Chondrocyte (in vitro differentiated cells): Measurements from ENCODE around the gene TDRD9. TPM values are rescaled to one million over a fixed set of nuclear protein-coding genes. Genes with fewer than 3 reads are reported as not detected.

Source experiments
- DNase-seq: peaks from one replicate; pipeline ENCODE4 v3.0.0; 2021; ENCODE audit warnings: mixed read lengths, low spot score
- H3K27ac Mint-ChIP-seq: one replicate; pipeline ENCODE4 v1.8.0; 2021; ENCODE audit warnings: mild to moderate bottlenecking, moderate library complexity, mixed read lengths; ENCODE audit not compliant: unreplicated experiment
- H3K27me3 Mint-ChIP-seq: 2 replicates; pipeline ENCODE4 v1.8.0; 2021; ENCODE audit warnings: low read depth, mixed read lengths
- H3K36me3 Mint-ChIP-seq: 2 replicates; pipeline ENCODE4 v1.8.0; 2021; ENCODE audit warnings: low read depth, mixed read lengths
- H3K4me1 Mint-ChIP-seq: 2 replicates; pipeline ENCODE4 v1.8.0; 2021; ENCODE audit warnings: low read depth, mild to moderate bottlenecking, mixed read lengths
- H3K4me3 Mint-ChIP-seq: one replicate; pipeline ENCODE4 v1.8.0; 2021; ENCODE audit warnings: mild to moderate bottlenecking, moderate library complexity, mixed read lengths; ENCODE audit not compliant: unreplicated experiment
- H3K9me3 Mint-ChIP-seq: 2 replicates; pipeline ENCODE4 v1.8.0; 2021; ENCODE audit warnings: low read depth, mixed read lengths
- CTCF ChIP-seq: fragments of 200-600 bp; sonication (generic); IDR thresholded peaks from 2 replicates; pipeline ENCODE4 v1.5.0; 2021; ENCODE audit warnings: antibody characterized with exemption, mild to moderate bottlenecking, moderate library complexity
- total RNA-seq: library from RNA; stranded (reverse); gene quantifications from 3 replicates; pipeline ENCODE4 v1.2.1, GENCODE V29; 2021

The TDRD9 gene
- total RNA-seq, 1 donor from 2014 or later: not detected

GRCh38 chr14:104047761-104048160 lies 119.5 kb downstream of the TDRD9 start:
- H3K27ac Mint-ChIP-seq: no peak overlapping the region
- peaks cover 4% of the 10 kb centered on the region for H3K9me3 Mint-ChIP-seq
- H3K36me3 Mint-ChIP-seq: peaks cover 2% of the 10 kb centered on the region
- peaks cover 18% of the 10 kb centered on the region for H3K27me3 Mint-ChIP-seq
- peaks cover 23% of the 10 kb centered on the region for H3K4me1 Mint-ChIP-seq
- no peak overlapping the region for H3K4me3 Mint-ChIP-seq
- no peak for DNase-seq
- TF ChIP-seq CTCF: no peak

GRCh38 chr14:104048758-104049507 lies 120.7 kb downstream of the TDRD9 start:
- Mint-ChIP-seq H3K4me3 (no peak overlapping the region), H3K4me1 (peaks cover 23% of the 10 kb centered on the region), H3K27ac (peak overlapping the region; percentile 87), H3K27me3 (peaks cover 25% of the 10 kb centered on the region), H3K9me3 (peaks cover 4% of the 10 kb centered on the region), H3K36me3 (peaks cover 2% of the 10 kb centered on the region)
- DNase-seq: no peak
- no peak for TF ChIP-seq CTCF

GRCh38 chr14:104049576-104050240 lies 121.5 kb downstream of the TDRD9 start:
- H3K27me3 Mint-ChIP-seq: peaks cover 27% of the 10 kb centered on the region
- peaks cover 23% of the 10 kb centered on the region for H3K4me1 Mint-ChIP-seq
- peak overlapping the region; percentile 71 for H3K27ac Mint-ChIP-seq
- H3K4me3 Mint-ChIP-seq: no peak overlapping the region
- TF ChIP-seq CTCF: no peak
- peaks cover 2% of the 10 kb centered on the region for H3K36me3 Mint-ChIP-seq
- no peak for DNase-seq
- peaks cover 4% of the 10 kb centered on the region for H3K9me3 Mint-ChIP-seq

- DNase-seq: no peak
- Mint-ChIP-seq H3K4me1 (peaks cover 23% of the 10 kb centered on the region), H3K9me3 (peaks cover 4% of the 10 kb centered on the region), H3K36me3 (peaks cover 2% of the 10 kb centered on the region), H3K4me3 (no peak overlapping the region), H3K27ac (no peak overlapping the region), H3K27me3 (peaks cover 35% of the 10 kb centered on the region)
- no peak for TF ChIP-seq CTCF
Observed at GRCh38 chr14:104051092-104051813, 123.0 kb downstream of the TDRD9 start.

DNA sequence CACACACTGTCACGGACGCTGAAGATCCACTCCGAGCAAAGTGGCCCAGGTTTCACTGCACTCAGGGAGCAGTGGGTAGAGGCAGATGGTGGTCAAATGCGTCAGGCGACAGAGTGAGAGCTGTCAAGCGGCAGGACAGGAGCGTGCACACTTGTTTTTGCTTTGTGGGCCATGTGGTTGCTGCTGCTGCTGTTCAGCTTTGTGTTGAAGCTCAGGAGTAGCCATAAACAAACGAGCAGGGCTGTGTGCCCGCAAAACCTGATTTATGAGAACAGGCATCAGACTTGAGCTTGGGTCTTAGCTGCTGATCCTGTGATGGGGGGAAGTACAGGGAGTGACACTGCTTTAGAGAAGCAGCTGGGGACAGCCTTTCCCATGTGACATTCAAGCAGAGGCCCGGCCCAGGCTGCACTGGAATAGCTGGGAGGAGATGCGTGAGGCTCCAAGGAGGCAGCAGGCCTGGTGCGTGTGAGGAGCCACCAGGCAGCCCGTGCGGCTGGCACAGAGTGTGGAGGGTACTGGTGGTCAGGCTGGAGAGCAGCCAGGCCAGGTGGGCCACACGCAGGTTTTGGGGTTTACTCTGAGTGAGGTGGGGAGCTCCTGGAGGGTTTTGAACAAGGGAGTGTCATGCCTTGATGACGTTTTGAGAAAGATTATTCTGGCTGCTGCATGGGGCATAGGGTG lies 126.1 kb downstream of the TDRD9 start:
- Mint-ChIP-seq H3K27me3 (peaks cover 48% of the 10 kb centered on the region), H3K4me1 (peaks cover 13% of the 10 kb centered on the region), H3K36me3 (no peaks in the 10 kb centered on the region), H3K27ac (no peak overlapping the region), H3K9me3 (peaks cover 2% of the 10 kb centered on the region), H3K4me3 (no peak overlapping the region)
- no peak for DNase-seq
- TF ChIP-seq CTCF: no peak
